SKM-1 (cell line): ENCODE data around the gene PPFIA3.
"Not testable (repeated sequence)": the region's sequence is repeated elsewhere in the genome, so short reads cannot be mapped to it uniquely, and the experiment has no call there.

Experiments used
- DNase-seq: peaks from one replicate; lab custom pipeline; 2025; ENCODE audit not compliant: unreplicated experiment; lab: John Stamatoyannopoulos, UW

Gene PPFIA3

DNA sequence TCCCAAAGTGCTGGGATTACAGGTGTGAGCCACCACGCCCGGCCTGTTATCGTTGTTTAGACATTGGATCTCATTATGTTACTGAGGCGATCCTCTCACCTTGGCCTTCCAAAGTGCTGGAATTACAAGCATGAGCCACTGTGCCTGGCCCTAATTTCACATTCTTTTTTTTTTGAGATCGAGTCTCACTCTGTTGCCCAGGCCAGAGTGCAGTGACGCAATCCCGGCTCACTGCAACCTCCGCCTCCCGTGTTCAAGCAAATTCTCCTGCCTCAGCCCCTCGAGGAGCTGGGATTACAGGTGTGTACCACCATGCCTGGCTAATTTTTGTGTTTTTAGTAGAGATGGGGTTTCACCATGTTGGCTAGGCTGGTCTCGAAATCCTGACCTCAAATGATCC is 3.9 kb downstream of the PPFIA3 start:
- DNase-seq: not testable (repeated sequence)

DNA sequence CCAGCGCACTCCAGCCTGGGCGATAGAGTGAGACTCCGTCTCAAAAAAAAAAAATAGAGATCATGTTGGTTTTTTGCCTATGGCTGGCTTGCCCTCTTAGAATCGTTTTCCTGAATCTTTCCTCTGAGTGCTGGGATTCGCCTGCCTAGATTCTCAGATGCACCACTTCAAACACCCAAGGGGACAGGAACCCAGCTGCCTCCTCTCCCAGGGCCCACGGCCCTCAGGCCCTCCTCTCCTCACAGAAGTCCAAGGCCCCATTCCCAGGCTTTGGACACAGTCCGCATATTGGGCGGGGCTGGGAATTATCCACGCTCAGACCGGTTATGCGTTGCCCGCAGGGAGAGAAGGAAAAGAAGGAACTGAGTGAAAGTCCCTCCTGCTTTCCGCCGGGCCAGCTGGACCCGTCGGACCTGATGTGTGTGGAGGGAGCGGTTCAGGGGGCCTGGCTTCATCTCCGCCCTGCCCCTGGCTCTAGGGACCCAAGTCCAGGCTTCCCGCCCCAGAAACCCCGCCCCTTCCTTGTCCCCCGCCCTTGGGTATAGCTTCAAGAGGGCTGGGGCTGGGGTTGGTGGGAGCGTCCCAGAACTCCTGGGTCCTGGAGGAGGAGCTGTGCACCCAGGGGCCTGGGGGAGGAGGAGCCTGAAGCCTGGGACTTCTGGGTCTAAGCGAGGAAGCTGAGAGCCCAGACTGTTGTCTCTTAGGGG is 5.8 kb downstream of the PPFIA3 start:
- no peak for DNase-seq

DNA sequence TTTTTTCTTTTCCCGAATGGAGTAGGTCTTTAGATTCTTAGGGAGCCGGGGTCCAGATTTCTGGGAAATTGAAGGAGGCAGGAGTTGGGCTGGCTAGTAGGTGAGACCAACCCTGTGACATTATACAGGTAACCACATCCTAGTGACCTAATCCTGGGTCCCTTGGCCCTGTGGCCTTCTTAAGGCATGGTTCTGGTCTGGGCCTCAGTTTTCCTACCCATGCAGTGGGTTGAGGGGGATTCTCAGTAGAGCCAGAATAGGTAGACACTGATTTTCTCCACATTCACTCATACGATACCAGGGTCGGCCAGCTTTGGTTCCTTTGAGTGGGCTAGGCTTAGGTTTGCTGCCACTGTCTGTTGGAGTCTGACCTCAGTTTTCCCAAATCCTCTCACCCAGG is 7.2 kb downstream of the PPFIA3 start:
- DNase-seq: no peak

DNA sequence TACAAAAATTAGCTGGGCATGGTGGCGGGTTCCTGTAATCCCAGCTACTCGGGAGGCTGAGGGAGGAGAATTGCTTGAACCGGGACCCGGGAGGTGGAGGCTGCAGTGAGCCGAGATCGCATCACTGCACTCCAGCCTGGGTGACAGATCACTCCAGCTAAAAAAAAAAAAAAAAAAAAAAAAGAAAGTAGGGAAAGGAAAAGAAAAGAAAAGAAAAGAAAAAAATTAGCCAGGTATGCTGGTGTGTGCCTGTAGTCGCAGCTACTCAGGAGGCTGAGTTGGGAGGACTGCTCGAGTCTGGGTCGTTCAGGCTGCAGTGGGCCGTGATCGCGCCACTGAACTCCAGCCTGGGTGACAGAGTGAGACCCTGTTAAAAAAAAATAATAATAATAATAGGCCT is 7.9 kb downstream of the PPFIA3 start:
- not testable (repeated sequence) for DNase-seq

GRCh38 chr19:49127674-49128544 is 8.6 kb downstream of the PPFIA3 start:
- DNase-seq: peak; percentile 39

DNA sequence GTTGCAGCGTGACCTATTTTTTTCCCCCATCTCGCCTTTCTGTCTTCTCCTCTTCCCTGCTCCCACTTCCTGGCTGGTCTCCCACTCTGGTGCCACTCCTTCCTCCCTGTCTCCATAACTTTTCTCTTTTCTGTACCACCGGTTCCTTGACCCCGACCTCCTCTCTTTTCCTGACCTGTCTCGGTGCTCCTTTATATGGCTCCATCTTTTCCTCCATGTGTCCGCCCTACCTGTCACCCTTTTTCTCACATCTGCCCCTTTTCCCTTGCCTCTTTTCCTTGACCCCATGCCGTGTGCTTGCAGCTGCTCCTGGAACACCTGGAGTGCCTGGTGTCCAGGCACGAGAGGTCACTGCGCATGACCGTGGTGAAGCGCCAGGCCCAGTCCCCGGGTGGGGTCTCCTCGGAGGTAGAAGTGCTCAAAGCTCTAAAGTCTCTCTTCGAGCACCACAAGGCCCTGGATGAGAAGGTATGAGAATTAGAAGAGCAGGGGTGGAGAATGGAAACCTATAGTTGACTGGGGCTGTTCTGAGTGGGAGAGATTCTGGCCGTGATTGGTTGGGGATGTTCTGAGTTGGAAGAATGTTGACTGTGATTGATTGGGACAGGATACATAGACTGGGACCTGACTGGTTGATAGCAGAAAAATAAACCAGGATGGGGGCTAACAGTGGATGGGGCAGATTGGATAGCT is 9.3 kb downstream of the PPFIA3 start:
- DNase-seq: no peak

DNA sequence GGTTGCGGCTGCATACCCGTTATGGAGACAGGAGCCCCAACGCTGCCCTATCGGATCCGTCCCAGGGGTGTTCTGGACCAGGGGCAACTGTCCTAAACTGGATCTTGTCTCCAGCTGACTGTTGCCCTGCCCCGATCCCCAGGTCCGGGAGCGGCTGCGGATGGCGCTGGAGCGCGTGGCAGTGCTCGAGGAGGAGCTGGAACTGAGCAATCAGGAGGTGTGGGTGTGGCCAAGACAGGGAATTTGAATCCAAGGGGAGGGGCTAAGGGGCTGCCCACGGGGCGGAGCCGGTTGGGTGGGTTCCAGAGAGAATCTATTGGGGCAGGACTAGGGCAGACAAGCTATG is 9.9 kb downstream of the PPFIA3 start:
- no peak for DNase-seq

DNA sequence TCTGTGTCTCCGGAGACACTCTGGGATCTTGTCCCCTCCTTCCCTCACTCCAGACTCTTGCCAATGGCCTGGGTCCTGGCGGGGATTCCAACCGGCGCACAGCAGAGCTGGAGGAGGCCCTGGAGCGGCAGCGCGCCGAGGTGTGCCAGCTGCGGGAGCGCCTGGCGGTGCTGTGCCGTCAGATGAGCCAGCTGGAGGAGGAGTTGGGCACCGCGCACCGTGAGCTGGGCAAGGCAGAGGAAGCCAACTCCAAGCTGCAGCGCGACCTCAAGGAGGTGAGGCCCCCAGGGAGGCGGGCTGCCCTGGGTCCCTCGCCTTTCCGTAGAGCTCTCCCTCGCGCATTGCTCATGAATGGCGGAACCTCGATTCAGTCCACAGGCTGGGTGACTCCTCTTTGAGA is 11.0 kb downstream of the PPFIA3 start:
- no peak for DNase-seq

DNA sequence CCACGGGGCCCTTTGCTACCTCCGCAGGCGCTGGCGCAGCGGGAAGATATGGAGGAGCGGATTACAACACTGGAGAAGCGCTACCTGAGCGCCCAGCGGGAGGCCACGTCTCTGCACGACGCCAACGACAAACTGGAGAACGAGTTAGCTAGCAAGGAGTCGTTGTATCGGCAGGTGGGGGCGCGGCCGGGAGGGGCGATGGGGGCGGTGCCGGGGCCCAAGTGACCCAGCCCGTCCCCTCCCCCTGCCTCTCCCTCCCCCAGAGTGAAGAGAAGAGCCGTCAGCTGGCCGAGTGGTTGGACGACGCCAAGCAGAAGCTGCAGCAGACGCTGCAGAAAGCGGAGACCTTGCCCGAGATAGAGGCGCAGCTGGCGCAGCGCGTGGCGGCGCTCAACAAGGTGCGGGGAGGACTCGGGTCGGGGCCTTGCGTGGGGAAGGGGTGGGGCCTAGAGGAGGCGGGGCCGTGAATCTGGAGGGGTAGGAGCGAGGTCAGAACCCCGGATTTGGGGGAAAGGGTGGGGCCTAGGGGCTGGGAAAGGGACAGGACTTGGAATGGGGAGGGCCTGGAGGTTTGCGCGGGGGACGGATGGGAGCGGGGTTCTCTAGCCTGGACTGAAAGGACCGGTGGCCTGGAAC is 13.7 kb downstream of the PPFIA3 start:
- DNase-seq: no peak

- no peak for DNase-seq
Measured at GRCh38 chr19:49133621-49134454, 14.5 kb downstream of the PPFIA3 start.

- no peak for DNase-seq
Measured at GRCh38 chr19:49135686-49136085, 16.3 kb downstream of the PPFIA3 start.

DNA sequence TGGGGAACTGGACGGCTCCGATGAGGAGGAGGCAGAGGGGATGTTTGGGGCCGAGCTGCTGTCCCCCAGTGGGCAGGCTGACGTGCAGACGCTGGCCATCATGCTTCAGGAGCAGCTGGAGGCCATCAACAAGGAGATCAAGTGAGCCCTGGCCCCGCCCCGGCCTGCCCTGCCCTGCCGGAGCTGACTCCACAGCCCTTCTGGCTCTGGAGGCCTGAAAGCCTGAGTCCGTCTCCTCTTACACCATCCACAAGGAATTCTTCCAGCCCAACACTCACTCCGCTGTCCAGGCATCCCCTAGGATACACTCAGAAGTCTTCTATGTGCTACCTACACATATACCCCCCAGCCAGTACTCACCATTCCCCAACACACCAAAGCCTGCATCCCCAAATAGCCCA is 17.4 kb downstream of the PPFIA3 start:
- DNase-seq: no peak

- DNase-seq: no peak
Measured at GRCh38 chr19:49140951-49141350, 21.6 kb downstream of the PPFIA3 start.

GRCh38 chr19:49141352-49141751 is 22.0 kb downstream of the PPFIA3 start:
- no peak for DNase-seq

GRCh38 chr19:49142866-49143335 is 23.6 kb downstream of the PPFIA3 start:
- DNase-seq: no peak

GRCh38 chr19:49145573-49146407 is 26.4 kb downstream of the PPFIA3 start:
- DNase-seq: peak; percentile 17

- DNase-seq: not testable (repeated sequence)
Measured at GRCh38 chr19:49146408-49146770, 27.0 kb downstream of the PPFIA3 start.

- no peak for DNase-seq
Measured at GRCh38 chr19:49148044-49148682, 28.8 kb downstream of the PPFIA3 start.
